GM19372 (cell line): ENCODE measurements around the gene FBXL17.

ENCODE experiments used
- ATAC-seq: cut with Tn5 transposase; IDR thresholded peaks from one replicate; pipeline ENCODE4 v1.9.1; 2021; ENCODE audit warnings: mild to moderate bottlenecking, low read depth, moderate library complexity; ENCODE audit not compliant: unreplicated experiment

The FBXL17 gene

GRCh38 chr5:107876261-107876660 lies 505.6 kb downstream of the FBXL17 start:
- no peak for ATAC-seq

- no peak for ATAC-seq
Measured at GRCh38 chr5:107875833-107876232, 506.1 kb downstream of the FBXL17 start.

- no peak for ATAC-seq
Measured at GRCh38 chr5:107874795-107875194, 507.1 kb downstream of the FBXL17 start.

GRCh38 chr5:107873877-107874276 lies 508.0 kb downstream of the FBXL17 start:
- no peak for ATAC-seq

DNA sequence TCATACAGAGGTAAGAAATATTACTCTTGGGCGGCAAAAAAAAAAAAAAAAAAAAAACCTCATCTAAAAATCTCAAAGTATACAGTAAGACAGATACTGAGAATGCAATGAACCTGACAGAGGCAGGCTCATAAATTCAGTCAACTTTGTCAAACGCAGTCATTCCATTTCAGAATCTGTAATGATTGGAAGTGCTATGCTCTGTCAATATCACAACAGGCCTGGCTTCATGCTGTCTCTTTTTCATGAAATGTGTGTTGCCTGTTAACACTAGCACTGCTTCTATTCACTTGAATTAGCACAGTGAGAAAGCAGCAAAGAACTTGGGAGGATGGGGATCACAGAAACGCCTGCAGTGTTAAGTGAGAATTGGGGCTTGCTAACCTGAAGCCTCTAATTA lies 510.9 kb downstream of the FBXL17 start:
- no peak for ATAC-seq

GRCh38 chr5:107869438-107870115 lies 512.3 kb downstream of the FBXL17 start:
- ATAC-seq: no peak

DNA sequence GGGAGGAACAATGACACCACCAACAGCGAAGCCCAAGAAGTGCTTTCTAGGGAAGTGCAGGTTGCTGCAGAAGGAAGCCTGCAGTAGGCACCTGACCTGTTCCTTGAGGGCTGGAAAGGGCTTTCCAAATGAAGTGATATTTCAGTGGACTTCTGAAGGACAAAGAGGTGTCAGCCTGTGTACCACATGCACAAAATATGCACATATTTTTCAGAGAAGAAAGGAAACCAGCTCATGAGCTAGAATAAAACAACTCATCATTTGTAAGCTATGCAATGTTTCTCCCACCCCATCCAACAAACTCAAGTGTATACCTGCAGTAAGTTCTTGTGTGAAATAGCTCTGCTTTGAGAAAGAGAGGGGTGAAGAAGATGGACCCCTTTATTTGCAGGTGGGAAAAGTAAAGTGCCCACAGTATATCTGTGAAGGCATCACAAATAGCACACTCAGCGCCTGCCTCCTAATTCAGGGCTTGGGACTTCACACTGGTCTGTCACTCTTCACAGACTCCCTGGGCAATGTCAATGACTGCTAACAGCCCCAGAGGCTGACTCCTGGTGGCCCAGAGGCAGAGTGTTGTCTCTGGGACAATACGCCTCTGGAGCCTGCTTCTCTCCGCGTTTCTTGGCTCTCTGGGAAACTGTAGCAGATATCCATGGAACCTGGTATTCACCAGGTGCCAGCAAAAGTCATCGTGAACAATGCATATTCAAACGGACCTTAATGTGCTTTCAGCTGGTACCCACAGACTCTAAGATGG lies 513.1 kb downstream of the FBXL17 start:
- ATAC-seq: no peak

- no peak for ATAC-seq
Measured at GRCh38 chr5:107867266-107867665, 514.6 kb downstream of the FBXL17 start.

GRCh38 chr5:107864793-107865192 lies 517.1 kb downstream of the FBXL17 start:
- no peak for ATAC-seq

- ATAC-seq: no peak
Measured at GRCh38 chr5:107863125-107863524, 518.8 kb downstream of the FBXL17 start.

DNA sequence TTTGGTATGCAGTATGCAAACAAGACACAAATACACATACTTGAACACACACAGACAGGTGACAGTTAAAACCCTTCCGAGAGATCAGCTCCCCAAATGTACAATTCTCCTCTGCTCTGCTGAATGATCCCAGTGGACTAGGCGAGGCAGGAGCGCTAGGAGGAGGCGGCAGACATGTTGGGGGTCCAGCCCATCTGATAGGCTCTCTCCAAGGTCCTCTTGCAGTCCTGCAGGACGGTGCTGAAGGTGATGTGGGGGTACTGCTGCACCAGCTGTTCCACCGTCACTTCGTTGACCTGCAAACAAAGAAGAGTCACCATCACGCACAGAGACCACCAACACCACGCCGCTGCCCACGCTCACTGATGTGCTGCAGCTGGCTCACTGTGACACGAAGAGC lies 520.3 kb downstream of the FBXL17 start:
- ATAC-seq: no peak

DNA sequence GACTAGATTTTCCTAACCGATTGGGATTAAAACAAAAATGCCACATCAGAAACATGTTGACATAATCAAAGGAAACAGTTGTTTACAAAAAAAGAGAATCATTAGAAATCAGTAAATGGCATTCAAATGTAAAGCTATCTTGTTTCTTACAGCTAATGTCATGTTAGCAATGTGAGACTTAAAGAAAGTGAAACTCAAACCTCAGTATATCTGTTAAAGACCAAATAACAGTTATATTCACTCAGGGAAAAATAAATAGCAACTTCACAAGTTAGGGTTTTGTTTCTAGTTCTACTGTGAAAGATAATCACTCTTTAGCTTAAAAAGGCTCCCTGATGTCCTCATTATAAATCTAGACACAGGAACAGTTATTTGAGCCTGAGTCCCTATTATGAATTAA lies 521.9 kb downstream of the FBXL17 start:
- ATAC-seq: no peak

GRCh38 chr5:107858788-107859187 lies 523.1 kb downstream of the FBXL17 start:
- no peak for ATAC-seq

DNA sequence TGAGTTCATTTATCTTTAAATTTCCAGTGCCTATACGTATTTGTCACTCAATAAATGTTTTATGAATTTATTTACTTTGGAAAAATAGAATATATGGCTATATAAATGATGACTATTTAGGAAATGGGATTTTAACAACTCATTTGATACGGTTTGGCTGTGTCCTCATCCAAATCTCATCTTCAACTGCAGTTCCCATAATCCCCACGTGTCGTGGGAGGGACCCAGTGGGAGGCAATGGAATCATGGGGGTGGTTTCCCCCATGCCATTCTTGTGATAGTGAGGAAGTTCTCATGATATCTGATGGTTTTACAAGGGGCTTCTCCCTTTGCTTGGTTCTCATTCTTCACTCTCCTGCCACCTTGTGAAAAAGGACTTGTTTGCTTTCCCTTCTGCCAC lies 523.6 kb downstream of the FBXL17 start:
- ATAC-seq: no peak

DNA sequence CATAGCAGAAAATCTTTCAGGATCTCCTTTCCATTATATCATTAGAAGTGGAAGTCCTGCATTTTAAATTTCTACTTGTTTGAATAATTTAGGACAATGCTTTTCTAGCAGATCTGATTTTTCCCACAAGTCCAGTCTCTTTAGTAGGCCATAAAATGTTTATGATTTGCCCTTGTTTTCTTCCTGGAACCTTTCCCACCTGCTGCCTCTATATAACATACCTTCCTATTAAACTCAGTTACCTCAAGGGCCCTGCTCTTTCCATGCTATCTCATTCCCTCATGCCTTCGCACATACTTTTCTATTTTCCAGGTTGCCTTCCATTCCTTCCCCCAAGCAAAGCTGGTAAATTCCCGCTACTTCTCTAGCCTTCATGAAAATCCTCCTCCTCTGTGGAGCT lies 524.1 kb downstream of the FBXL17 start:
- no peak for ATAC-seq

DNA sequence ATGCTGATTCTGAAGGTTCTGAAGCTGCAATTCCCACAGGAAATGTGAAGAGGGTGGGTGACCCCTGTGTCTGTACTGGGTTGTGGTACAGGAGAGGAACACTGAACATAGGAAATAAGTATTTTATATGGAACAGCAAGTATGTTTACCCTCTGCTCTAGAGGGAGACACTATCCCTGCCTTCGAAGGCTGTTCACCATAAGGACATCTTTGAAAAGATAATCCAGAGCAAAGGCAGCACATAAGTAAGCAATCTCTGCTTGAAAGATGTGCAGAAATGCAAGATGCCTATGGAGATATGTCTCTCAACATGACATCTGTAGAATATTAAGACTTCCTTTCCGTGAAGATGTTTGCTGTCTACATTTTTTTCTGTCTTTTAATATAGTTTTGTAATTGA lies 526.7 kb downstream of the FBXL17 start:
- ATAC-seq: no peak

DNA sequence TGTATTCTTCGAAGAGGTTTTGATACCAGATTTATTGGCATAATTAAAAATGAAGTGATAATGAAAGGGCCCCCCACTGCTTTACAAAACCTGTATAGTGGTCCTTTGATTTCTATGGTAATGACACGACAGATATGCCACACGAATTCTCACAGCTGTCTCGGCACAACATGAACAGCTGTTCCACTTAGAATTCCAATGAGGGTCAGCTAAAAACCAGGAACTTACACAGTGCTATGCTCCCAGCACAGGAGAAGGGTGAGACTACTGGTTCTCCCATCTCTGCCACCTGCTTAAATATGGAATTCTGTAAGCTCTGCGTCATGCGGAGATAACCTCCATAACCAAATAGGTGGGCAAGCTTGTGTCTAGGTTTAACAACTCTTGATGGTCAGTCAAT lies 528.2 kb downstream of the FBXL17 start:
- ATAC-seq: no peak

DNA sequence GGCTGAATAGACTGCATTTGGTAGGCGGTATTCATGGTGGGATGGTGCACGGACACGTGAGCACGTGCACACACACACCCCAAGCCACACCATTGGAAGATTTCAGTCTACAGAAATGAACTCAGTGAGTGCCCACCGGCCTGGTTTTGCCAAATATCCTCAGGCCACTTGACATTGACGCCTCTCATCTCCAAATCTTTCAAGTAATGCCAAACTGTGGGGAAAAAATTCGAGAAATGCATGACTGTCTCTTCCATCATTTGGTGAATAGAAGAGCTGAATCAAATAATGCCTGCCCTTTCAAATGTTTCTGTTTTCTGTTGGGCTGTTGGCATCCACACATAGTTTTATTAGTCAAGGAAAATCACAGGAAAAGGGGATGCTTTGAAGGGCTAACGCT lies 528.9 kb downstream of the FBXL17 start:
- ATAC-seq: no peak

GRCh38 chr5:107849118-107849517 lies 532.8 kb downstream of the FBXL17 start:
- ATAC-seq: no peak

GRCh38 chr5:107840592-107840991 lies 541.3 kb downstream of the FBXL17 start:
- no peak for ATAC-seq

DNA sequence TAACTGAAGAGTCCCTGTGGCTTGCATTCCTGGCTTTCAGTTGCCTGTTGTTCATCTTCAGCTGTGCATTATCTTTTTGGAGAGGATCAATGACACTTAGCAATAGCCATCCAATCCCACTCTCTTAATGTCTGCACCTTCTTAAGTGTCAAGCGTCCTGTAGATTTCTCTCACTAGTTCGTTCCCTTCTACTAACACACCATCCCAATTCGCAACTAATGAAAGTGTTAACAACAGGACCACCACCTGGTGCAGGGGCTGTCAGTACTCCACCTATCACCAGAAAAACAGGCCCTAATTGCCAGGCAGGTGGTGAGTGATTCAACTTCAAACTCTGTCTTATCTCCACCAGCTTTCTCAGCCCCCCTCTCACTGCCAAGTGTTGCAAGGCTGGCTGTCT lies 541.7 kb downstream of the FBXL17 start:
- ATAC-seq: no peak

- no peak for ATAC-seq
Measured at GRCh38 chr5:107835096-107835495, 546.8 kb downstream of the FBXL17 start.
